ENCODE results near the gene USP6NL. TPM values are rescaled to one million over a fixed set of nuclear protein-coding genes. Genes with fewer than 3 reads are reported as not detected.
A peak's percentile ranks its signal among the peaks of the same experiment; 100 is the strongest.

USP6NL gene
- total and polyA plus RNA-seq, 5 donors from 2014 or later: 0.46 to 2.8 (median 1.7) TPM

GRCh38 chr10:11557513-11557912 is 53.9 kb downstream of the USP6NL start:
- no peak for ATAC-seq (ENCODE audit: low read depth in 2 of 2)
- no peaks in the 10 kb centered on the region for H3K27me3 ChIP-seq (ENCODE audit: control insufficient read depth, insufficient read depth, low read length)

GRCh38 chr10:11555556-11555955 is 55.9 kb downstream of the USP6NL start:
- H3K27me3 ChIP-seq (ENCODE audit: control insufficient read depth, insufficient read depth, low read length): no peaks in the 10 kb centered on the region
- ATAC-seq (ENCODE audit: low read depth in 2 of 2): no peak
- no peak overlapping the region for H3K4me3 ChIP-seq (ENCODE audit: low read depth, low read length)
- peaks cover 12% of the 10 kb centered on the region for H3K36me3 Mint-ChIP-seq
- no peaks in the 10 kb centered on the region for H3K4me1 ChIP-seq (ENCODE audit: control insufficient read depth, insufficient read depth, low read length, poor library complexity, severe bottlenecking)
- no peak overlapping the region for H3K27ac ChIP-seq (ENCODE audit: insufficient read depth, low read length, poor library complexity, severe bottlenecking)
- peaks cover 0 to 12% (median 5%) of the 10 kb centered on the region in 4 donors for H3K4me1 Mint-ChIP-seq
- H3K4me3 Mint-ChIP-seq: no peak overlapping the region
- no peak for DNase-seq
- H3K36me3 ChIP-seq (ENCODE audit: control insufficient read depth, insufficient read depth, low read length): no peaks in the 10 kb centered on the region
- no peaks in the 10 kb centered on the region for H3K9me3 Mint-ChIP-seq
- H3K9me3 ChIP-seq (ENCODE audit: control insufficient read depth in 2 of 2, low read length in 2 of 2): no peaks in the 10 kb centered on the region
- peaks cover 12% of the 10 kb centered on the region for H3K27me3 Mint-ChIP-seq
- H3K27ac Mint-ChIP-seq: peak overlapping the region in 1 of 3 donors; percentile 67

More at GRCh38 chr10:11557513-11557912, 53.9 kb downstream of the USP6NL start:
- Histone ChIP-seq H3K27ac (ENCODE audit: insufficient read depth, low read length, poor library complexity, severe bottlenecking) (no peak overlapping the region), H3K4me3 (ENCODE audit: low read depth, low read length) (no peak overlapping the region), H3K4me1 (ENCODE audit: control insufficient read depth, insufficient read depth, low read length, poor library complexity, severe bottlenecking) (no peaks in the 10 kb centered on the region), H3K36me3 (ENCODE audit: control insufficient read depth, insufficient read depth, low read length) (no peaks in the 10 kb centered on the region), H3K9me3 (ENCODE audit: control insufficient read depth in 2 of 2, low read length in 2 of 2) (no peaks in the 10 kb centered on the region)
- no peaks in the 10 kb centered on the region for H3K9me3 Mint-ChIP-seq
- peaks cover 12% of the 10 kb centered on the region for H3K27me3 Mint-ChIP-seq
- H3K36me3 Mint-ChIP-seq: peaks cover 12% of the 10 kb centered on the region
- no peak overlapping the region for H3K4me3 Mint-ChIP-seq
- DNase-seq: no peak
- peaks cover 0 to 13% (median 4%) of the 10 kb centered on the region in 4 donors for H3K4me1 Mint-ChIP-seq
- H3K27ac Mint-ChIP-seq: no peak overlapping the region

GRCh38 chr10:11553773-11554381 is 57.6 kb downstream of the USP6NL start:
- Histone ChIP-seq H3K9me3 (ENCODE audit: control insufficient read depth in 2 of 2, low read length in 2 of 2) (no peaks in the 10 kb centered on the region), H3K4me1 (ENCODE audit: control insufficient read depth, insufficient read depth, low read length, poor library complexity, severe bottlenecking) (no peaks in the 10 kb centered on the region), H3K4me3 (ENCODE audit: low read depth, low read length) (no peak overlapping the region), H3K27me3 (ENCODE audit: control insufficient read depth, insufficient read depth, low read length) (no peaks in the 10 kb centered on the region), H3K36me3 (ENCODE audit: control insufficient read depth, insufficient read depth, low read length) (no peaks in the 10 kb centered on the region), H3K27ac (ENCODE audit: insufficient read depth, low read length, poor library complexity, severe bottlenecking) (no peak overlapping the region)
- DNase-seq: peak in 1 of 3 donors; percentile 51
- Mint-ChIP-seq H3K4me3 (no peak overlapping the region), H3K4me1 (peaks cover 0 to 12% (median 5%) of the 10 kb centered on the region in 4 donors), H3K27ac (peak overlapping the region in 1 of 3 donors; percentile 7), H3K9me3 (no peaks in the 10 kb centered on the region), H3K27me3 (peaks cover 12% of the 10 kb centered on the region), H3K36me3 (peaks cover 12% of the 10 kb centered on the region)
- no peak for ATAC-seq (ENCODE audit: low read depth in 2 of 2)

GRCh38 chr10:11551916-11552602 is 59.4 kb downstream of the USP6NL start:
- H3K4me3 Mint-ChIP-seq: no peak overlapping the region
- no peaks in the 10 kb centered on the region for H3K9me3 Mint-ChIP-seq
- Histone ChIP-seq H3K9me3 (ENCODE audit: control insufficient read depth in 2 of 2, low read length in 2 of 2) (no peaks in the 10 kb centered on the region), H3K27ac (ENCODE audit: insufficient read depth, low read length, poor library complexity, severe bottlenecking) (no peak overlapping the region), H3K4me3 (ENCODE audit: low read depth, low read length) (no peak overlapping the region), H3K4me1 (ENCODE audit: control insufficient read depth, insufficient read depth, low read length, poor library complexity, severe bottlenecking) (no peaks in the 10 kb centered on the region), H3K36me3 (ENCODE audit: control insufficient read depth, insufficient read depth, low read length) (no peaks in the 10 kb centered on the region), H3K27me3 (ENCODE audit: control insufficient read depth, insufficient read depth, low read length) (no peaks in the 10 kb centered on the region)
- H3K27ac Mint-ChIP-seq: no peak overlapping the region
- ATAC-seq (ENCODE audit: low read depth in 2 of 2) (peak; percentile 62 to 63), DNase-seq (peak in 1 of 3 donors; percentile 31)
- H3K36me3 Mint-ChIP-seq: peaks cover 4% of the 10 kb centered on the region
- peaks cover 0 to 10% (median 5%) of the 10 kb centered on the region in 4 donors for H3K4me1 Mint-ChIP-seq
- H3K27me3 Mint-ChIP-seq: peaks cover 12% of the 10 kb centered on the region

- Mint-ChIP-seq H3K4me1 (peaks cover 0 to 10% (median 5%) of the 10 kb centered on the region in 4 donors), H3K4me3 (no peak overlapping the region), H3K27me3 (peaks cover 9% of the 10 kb centered on the region), H3K9me3 (no peaks in the 10 kb centered on the region), H3K36me3 (peaks cover 4% of the 10 kb centered on the region), H3K27ac (no peak overlapping the region)
- no peak overlapping the region for H3K27ac ChIP-seq (ENCODE audit: insufficient read depth, low read length, poor library complexity, severe bottlenecking)
- no peaks in the 10 kb centered on the region for H3K27me3 ChIP-seq (ENCODE audit: control insufficient read depth, insufficient read depth, low read length)
- H3K9me3 ChIP-seq (ENCODE audit: control insufficient read depth in 2 of 2, low read length in 2 of 2): no peaks in the 10 kb centered on the region
- H3K4me1 ChIP-seq (ENCODE audit: control insufficient read depth, insufficient read depth, low read length, poor library complexity, severe bottlenecking): no peaks in the 10 kb centered on the region
- ATAC-seq (ENCODE audit: low read depth in 2 of 2) (no peak), DNase-seq (no peak)
- H3K4me3 ChIP-seq (ENCODE audit: low read depth, low read length): no peak overlapping the region
- no peaks in the 10 kb centered on the region for H3K36me3 ChIP-seq (ENCODE audit: control insufficient read depth, insufficient read depth, low read length)
Observed at GRCh38 chr10:11551104-11551503, 60.3 kb downstream of the USP6NL start.

GRCh38 chr10:11548768-11549099 is 62.7 kb downstream of the USP6NL start:
- Histone ChIP-seq H3K36me3 (ENCODE audit: control insufficient read depth, insufficient read depth, low read length) (no peaks in the 10 kb centered on the region), H3K4me1 (ENCODE audit: control insufficient read depth, insufficient read depth, low read length, poor library complexity, severe bottlenecking) (no peaks in the 10 kb centered on the region), H3K9me3 (ENCODE audit: control insufficient read depth in 2 of 2, low read length in 2 of 2) (no peaks in the 10 kb centered on the region), H3K27me3 (ENCODE audit: control insufficient read depth, insufficient read depth, low read length) (no peaks in the 10 kb centered on the region), H3K27ac (ENCODE audit: insufficient read depth, low read length, poor library complexity, severe bottlenecking) (no peak overlapping the region), H3K4me3 (ENCODE audit: low read depth, low read length) (no peak overlapping the region)
- Mint-ChIP-seq H3K36me3 (no peaks in the 10 kb centered on the region), H3K4me3 (no peak overlapping the region), H3K9me3 (no peaks in the 10 kb centered on the region), H3K27ac (no peak overlapping the region), H3K4me1 (peaks cover 0 to 3% (median 1%) of the 10 kb centered on the region in 4 donors), H3K27me3 (no peaks in the 10 kb centered on the region)
- ATAC-seq (ENCODE audit: low read depth in 2 of 2): no peak
- DNase-seq: no peak

GRCh38 chr10:11548065-11548767 is 63.2 kb downstream of the USP6NL start:
- Mint-ChIP-seq H3K4me3 (no peak overlapping the region), H3K36me3 (no peaks in the 10 kb centered on the region)

More at GRCh38 chr10:11548065-11548767, 63.2 kb downstream of the USP6NL start:
- no peak for DNase-seq
- H3K4me1 ChIP-seq (ENCODE audit: control insufficient read depth, insufficient read depth, low read length, poor library complexity, severe bottlenecking): no peaks in the 10 kb centered on the region
- H3K9me3 ChIP-seq (ENCODE audit: control insufficient read depth in 2 of 2, low read length in 2 of 2): no peaks in the 10 kb centered on the region
- no peaks in the 10 kb centered on the region for H3K9me3 Mint-ChIP-seq
- no peak overlapping the region for H3K4me3 ChIP-seq (ENCODE audit: low read depth, low read length)
- ATAC-seq (ENCODE audit: low read depth in 2 of 2): no peak
- no peak overlapping the region for H3K27ac ChIP-seq (ENCODE audit: insufficient read depth, low read length, poor library complexity, severe bottlenecking)
- peaks cover 0 to 3% (median 1%) of the 10 kb centered on the region in 4 donors for H3K4me1 Mint-ChIP-seq
- H3K36me3 ChIP-seq (ENCODE audit: control insufficient read depth, insufficient read depth, low read length): no peaks in the 10 kb centered on the region
- no peaks in the 10 kb centered on the region for H3K27me3 ChIP-seq (ENCODE audit: control insufficient read depth, insufficient read depth, low read length)
- H3K27me3 Mint-ChIP-seq: no peaks in the 10 kb centered on the region
- no peak overlapping the region for H3K27ac Mint-ChIP-seq

All from CD4-positive, CD25-positive, alpha-beta regulatory T cell (primary cell).